ENCODE results near the gene TCF7L1.

The TCF7L1 gene

GRCh38 chr2:85160966-85161960 is 28.1 kb downstream of the TCF7L1 start:
- Histone ChIP-seq H3K27me3 (ENCODE audit: insufficient read depth, poor library complexity, severe bottlenecking) (no peaks in the 10 kb centered on the region), H3K27ac (ENCODE audit: poor library complexity, severe bottlenecking) (no peak overlapping the region), H3K4me1 (ENCODE audit: insufficient read depth, poor library complexity, severe bottlenecking) (peaks cover 4% of the 10 kb centered on the region), H3K4me3 (ENCODE audit: severe bottlenecking) (no peak overlapping the region), H3K9me3 (ENCODE audit: severe bottlenecking) (no peaks in the 10 kb centered on the region), H3K36me3 (ENCODE audit: low read depth) (no peaks in the 10 kb centered on the region)
- DNase-seq (ENCODE audit: low spot score), result no peak
- peak; percentile 40; the same call in 1 of the 3 replicates for ATAC-seq (ENCODE audit: low read depth)
- no peak for TF ChIP-seq CTCF (IDR thresholded peaks at IDR 0.05; ENCODE audit: poor library complexity, severe bottlenecking)

- Histone ChIP-seq H3K9me3 (ENCODE audit: severe bottlenecking) (no peaks in the 10 kb centered on the region), H3K36me3 (ENCODE audit: low read depth) (no peaks in the 10 kb centered on the region), H3K27ac (ENCODE audit: poor library complexity, severe bottlenecking) (no peak overlapping the region), H3K4me3 (ENCODE audit: severe bottlenecking) (no peak overlapping the region), H3K27me3 (ENCODE audit: insufficient read depth, poor library complexity, severe bottlenecking) (no peaks in the 10 kb centered on the region), H3K4me1 (ENCODE audit: insufficient read depth, poor library complexity, severe bottlenecking) (peaks cover 4% of the 10 kb centered on the region)
- TF ChIP-seq CTCF (IDR thresholded peaks at IDR 0.05; ENCODE audit: poor library complexity, severe bottlenecking), result no peak
- DNase-seq (ENCODE audit: low spot score) (no peak), ATAC-seq (ENCODE audit: low read depth) (no peak)
Measured at GRCh38 chr2:85162746-85163301, 29.6 kb downstream of the TCF7L1 start.

- Histone ChIP-seq H3K4me1 (ENCODE audit: insufficient read depth, poor library complexity, severe bottlenecking) (peaks cover 4% of the 10 kb centered on the region), H3K4me3 (ENCODE audit: severe bottlenecking) (no peak overlapping the region), H3K27me3 (ENCODE audit: insufficient read depth, poor library complexity, severe bottlenecking) (no peaks in the 10 kb centered on the region), H3K9me3 (ENCODE audit: severe bottlenecking) (no peaks in the 10 kb centered on the region), H3K36me3 (ENCODE audit: low read depth) (no peaks in the 10 kb centered on the region), H3K27ac (ENCODE audit: poor library complexity, severe bottlenecking) (no peak overlapping the region)
- no peak for ATAC-seq (ENCODE audit: low read depth)
- TF ChIP-seq CTCF (IDR thresholded peaks at IDR 0.05; ENCODE audit: poor library complexity, severe bottlenecking), result no peak
- DNase-seq (ENCODE audit: low spot score), result no peak
Measured at GRCh38 chr2:85163675-85164074, 30.5 kb downstream of the TCF7L1 start.

DNA sequence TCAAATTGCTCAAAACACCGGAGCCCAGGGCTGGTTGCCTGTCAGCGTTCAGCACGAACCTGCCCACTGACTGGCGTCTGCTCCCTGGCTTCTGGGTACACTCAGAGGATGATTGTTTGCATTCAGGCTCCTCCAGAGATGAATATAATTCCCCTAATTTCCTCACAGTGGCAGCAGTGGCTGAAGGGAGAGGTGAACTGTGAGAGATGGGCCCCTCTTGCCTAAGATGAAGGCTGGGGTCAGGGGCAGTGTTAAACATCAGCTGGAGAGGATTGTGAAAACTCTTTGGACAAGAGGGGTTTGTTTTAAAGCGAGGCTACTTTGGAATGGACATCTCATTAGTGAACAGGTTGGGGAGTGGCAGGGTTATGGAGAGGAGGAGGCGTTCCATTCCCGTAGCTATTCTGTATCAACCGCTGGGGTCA is 31.0 kb downstream of the TCF7L1 start:
- peaks cover 4% of the 10 kb centered on the region for H3K4me1 ChIP-seq (ENCODE audit: insufficient read depth, poor library complexity, severe bottlenecking)
- no peak for ATAC-seq (ENCODE audit: low read depth)
- no peaks in the 10 kb centered on the region for H3K9me3 ChIP-seq (ENCODE audit: severe bottlenecking)
- no peak overlapping the region for H3K4me3 ChIP-seq (ENCODE audit: severe bottlenecking)
- H3K27ac ChIP-seq (ENCODE audit: poor library complexity, severe bottlenecking), result no peak overlapping the region
- no peaks in the 10 kb centered on the region for H3K36me3 ChIP-seq (ENCODE audit: low read depth)
- no peak for DNase-seq (ENCODE audit: low spot score)
- no peaks in the 10 kb centered on the region for H3K27me3 ChIP-seq (ENCODE audit: insufficient read depth, poor library complexity, severe bottlenecking)
- no peak for TF ChIP-seq CTCF (IDR thresholded peaks at IDR 0.05; ENCODE audit: poor library complexity, severe bottlenecking)
